Esophagus muscularis mucosa (tissue), 4 donors: Measurements from ENCODE around the gene DDX21. TPM values are rescaled to one million over a fixed set of nuclear protein-coding genes. Genes with fewer than 3 reads are reported as not detected.
A peak's percentile ranks its signal among the peaks of the same experiment; 100 is the strongest.
"Not testable (repeated sequence)": the region's sequence is repeated elsewhere in the genome, so short reads cannot be mapped to it uniquely, and the experiment has no call there.

Source experiments
- DNase-seq: peaks from one replicate; pipeline ENCODE4 v3.0.0-alpha.2; 2017; ENCODE audit errors: extremely low spot score
- H3K27ac ChIP-seq, 4 donors: fragments of 200-600 bp; sonication (generic); replicated peaks in 1 of 4; 1 replicate in 3 of 4; 2 replicates in 1 of 4; pipeline ENCODE4 v1.5.1; 2016 to 2019; ENCODE audit warnings: mild to moderate bottlenecking in 1 of 4
- H3K27me3 ChIP-seq, 4 donors: fragments of 200-600 bp; sonication (generic); one replicate each; pipeline versions ENCODE4 v1.5.1 to v1.6.0; 2016 to 2019
- H3K36me3 ChIP-seq, 4 donors: fragments of 200-600 bp; sonication (generic); one replicate each; pipeline ENCODE4 v1.5.1; 2016 to 2019
- H3K4me1 ChIP-seq, 4 donors: fragments of 200-600 bp; sonication (generic); one replicate each; pipeline ENCODE4 v1.5.1; 2016 to 2019
- H3K4me3 ChIP-seq, 4 donors: fragments of 200-600 bp; sonication (generic); 1 replicate in 2 of 4; 2 replicates in 2 of 4; pipeline ENCODE4 v1.5.1; 2016 to 2019; ENCODE audit warnings: mild to moderate bottlenecking in 4 of 4, moderate library complexity in 1 of 4
- H3K9me3 ChIP-seq, 4 donors: fragments of 200-600 bp; sonication (generic); 1 replicate in 3 of 4; 2 replicates in 1 of 4; pipeline ENCODE4 v1.5.1; 2016 to 2019
- EP300 ChIP-seq: sonication (generic); formaldehyde crosslinking; IDR thresholded peaks from one replicate; pipeline ENCODE4 v1.6.1; 2017; ENCODE audit warnings: antibody characterized with exemption
- POLR2A ChIP-seq: fragments of 450-650 bp; IDR thresholded peaks from one replicate; pipeline ENCODE4 v1.6.1; 2017; ENCODE audit warnings: antibody characterized with exemption, moderate library complexity, mild to moderate bottlenecking, low read depth
- POLR2AphosphoS5 ChIP-seq, 2 donors: sonication (generic); formaldehyde crosslinking; IDR thresholded peaks; one replicate each; pipeline ENCODE4 v1.6.1; 2017; ENCODE audit warnings: antibody characterized with exemption in 2 of 2
- WGBS: methylation state at CpG from one replicate; pipeline ENCODE4 v1.1.5; 2018; 5-methylcytosine and 5-hydroxymethylcytosine counted together
- intact Hi-C: fragments of 100-400 bp; cut with DNase I; formaldehyde crosslinking; loops from one replicate; pipeline ENCODE4 v1.15.1; 2023
- total RNA-seq, 4 donors: library from RNA; depleted of rRNA; stranded (reverse); fragments of >200 nt; gene quantifications; one replicate each; pipeline versions ENCODE4 v1.1.0 to v1.2.1, GENCODE V29; 2016
- TF ChIP-seq, protein P1 (sequence below), 3 experiments: fragments of 200-600 bp in 2 of 3; fragments of 450-650 bp in 1 of 3; sonication (generic) in 2 of 3; IDR thresholded peaks; one replicate each; pipeline ENCODE4 v1.5.1; 2017 to 2019; ENCODE audit warnings: antibody characterized with exemption in 3 of 3, mild to moderate bottlenecking in 2 of 3, moderate library complexity in 1 of 3

Gene DDX21
- total RNA-seq = 10 to 100 TPM; 26.5 to 98.9 (median 30.8) TPM

DNA sequence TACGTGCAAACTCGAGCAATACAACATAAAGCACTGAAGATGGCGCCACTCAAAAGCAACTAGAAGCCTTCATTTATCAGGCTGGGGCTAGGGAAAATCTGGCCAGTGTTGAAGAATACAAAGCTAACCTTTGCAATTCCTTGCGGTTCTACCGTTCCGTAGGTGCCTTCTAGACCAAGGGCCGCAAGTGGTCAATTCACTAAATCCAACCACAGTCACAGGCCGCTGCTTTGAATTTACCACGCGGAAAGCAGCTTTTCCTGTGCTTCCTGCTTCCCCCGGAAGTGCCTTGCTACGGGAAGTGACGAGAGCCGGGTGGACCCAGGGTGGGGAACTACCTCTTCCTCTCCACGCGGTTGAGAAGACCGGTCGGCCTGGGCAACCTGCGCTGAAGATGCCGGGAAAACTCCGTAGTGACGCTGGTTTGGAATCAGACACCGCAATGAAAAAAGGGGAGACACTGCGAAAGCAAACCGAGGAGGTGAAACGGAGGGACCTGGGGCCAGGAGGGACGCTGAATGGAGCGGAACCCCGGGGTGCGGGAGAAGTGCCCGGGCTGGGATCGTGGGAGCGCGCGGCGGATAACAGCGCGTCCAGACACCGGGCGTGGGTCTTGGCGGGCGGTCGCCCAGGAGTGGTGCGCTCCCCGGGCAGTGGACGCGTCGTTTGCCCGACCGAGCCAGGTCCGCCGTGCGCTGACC lies at the start of gene DDX21:
DDX21 (plus strand) TSS at position 339 of the 701 bp plus-strand sequence; CDS start at position 395, 56 bp downstream.
- Histone ChIP-seq H3K27ac (peak within 1 kb of the TSS; percentile 85 to 92 (median 89)), H3K9me3 (no peaks in the 10 kb centered on the region), H3K27me3 (no peaks in the 10 kb centered on the region), H3K4me3 (peak within 1 kb of the TSS; percentile 70 to 94 (median 80)), H3K4me1 (peaks cover 19 to 38% (median 32%) of the 10 kb centered on the region in 4 donors), H3K36me3 (peaks cover 7 to 27% (median 17%) of the 10 kb centered on the region in 4 donors)
- WGBS = under 1% methylated on average over 53 of the region's 53 CpGs
- intact Hi-C loops = no loop called here
- DNase-seq = peak; percentile 97
- TF ChIP-seq POLR2A = peak; percentile 64
- TF ChIP-seq, protein P1, sequence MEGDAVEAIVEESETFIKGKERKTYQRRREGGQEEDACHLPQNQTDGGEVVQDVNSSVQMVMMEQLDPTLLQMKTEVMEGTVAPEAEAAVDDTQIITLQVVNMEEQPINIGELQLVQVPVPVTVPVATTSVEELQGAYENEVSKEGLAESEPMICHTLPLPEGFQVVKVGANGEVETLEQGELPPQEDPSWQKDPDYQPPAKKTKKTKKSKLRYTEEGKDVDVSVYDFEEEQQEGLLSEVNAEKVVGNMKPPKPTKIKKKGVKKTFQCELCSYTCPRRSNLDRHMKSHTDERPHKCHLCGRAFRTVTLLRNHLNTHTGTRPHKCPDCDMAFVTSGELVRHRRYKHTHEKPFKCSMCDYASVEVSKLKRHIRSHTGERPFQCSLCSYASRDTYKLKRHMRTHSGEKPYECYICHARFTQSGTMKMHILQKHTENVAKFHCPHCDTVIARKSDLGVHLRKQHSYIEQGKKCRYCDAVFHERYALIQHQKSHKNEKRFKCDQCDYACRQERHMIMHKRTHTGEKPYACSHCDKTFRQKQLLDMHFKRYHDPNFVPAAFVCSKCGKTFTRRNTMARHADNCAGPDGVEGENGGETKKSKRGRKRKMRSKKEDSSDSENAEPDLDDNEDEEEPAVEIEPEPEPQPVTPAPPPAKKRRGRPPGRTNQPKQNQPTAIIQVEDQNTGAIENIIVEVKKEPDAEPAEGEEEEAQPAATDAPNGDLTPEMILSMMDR (IDR thresholded peaks at IDR 0.05) = peak; percentile 54 to 60 (median 57)
- peak; percentile 90 for TF ChIP-seq POLR2AphosphoS5 (IDR thresholded peaks at IDR 0.05)
- TF ChIP-seq EP300 = no peak

GRCh38 chr10:68924593-68924992 lies 31.4 kb upstream of the DDX21 start:
- TF ChIP-seq POLR2AphosphoS5 (IDR thresholded peaks at IDR 0.05) = no peak
- TF ChIP-seq POLR2A = no peak
- TF ChIP-seq EP300 = no peak
- TF ChIP-seq, protein P1 (IDR thresholded peaks at IDR 0.05) = no peak
- intact Hi-C loops = no loop called here
- peaks cover 0 to 15% (median 8%) of the 10 kb centered on the region in 4 donors for H3K4me1 ChIP-seq
- DNase-seq = no peak
- H3K27ac ChIP-seq = peak overlapping the region in 2 of 4 donors; percentile 21 to 58
- H3K27me3 ChIP-seq = no peaks in the 10 kb centered on the region
- H3K9me3 ChIP-seq = no peaks in the 10 kb centered on the region
- H3K36me3 ChIP-seq = peaks cover 13 to 53% (median 37%) of the 10 kb centered on the region in 4 donors
- H3K4me3 ChIP-seq = no peak overlapping the region

GRCh38 chr10:68925489-68925888 lies 30.5 kb upstream of the DDX21 start:
- H3K4me1 ChIP-seq = peaks cover 0 to 15% (median 8%) of the 10 kb centered on the region in 4 donors
- DNase-seq = no peak
- no peak for TF ChIP-seq EP300
- no peak overlapping the region for H3K4me3 ChIP-seq
- H3K27me3 ChIP-seq = no peaks in the 10 kb centered on the region
- no peaks in the 10 kb centered on the region for H3K9me3 ChIP-seq
- H3K27ac ChIP-seq = no peak overlapping the region
- peaks cover 6 to 53% (median 36%) of the 10 kb centered on the region in 4 donors for H3K36me3 ChIP-seq
- 93% methylated on average over 4 of the region's 4 CpGs for WGBS
- intact Hi-C loops = no loop called here

DNA sequence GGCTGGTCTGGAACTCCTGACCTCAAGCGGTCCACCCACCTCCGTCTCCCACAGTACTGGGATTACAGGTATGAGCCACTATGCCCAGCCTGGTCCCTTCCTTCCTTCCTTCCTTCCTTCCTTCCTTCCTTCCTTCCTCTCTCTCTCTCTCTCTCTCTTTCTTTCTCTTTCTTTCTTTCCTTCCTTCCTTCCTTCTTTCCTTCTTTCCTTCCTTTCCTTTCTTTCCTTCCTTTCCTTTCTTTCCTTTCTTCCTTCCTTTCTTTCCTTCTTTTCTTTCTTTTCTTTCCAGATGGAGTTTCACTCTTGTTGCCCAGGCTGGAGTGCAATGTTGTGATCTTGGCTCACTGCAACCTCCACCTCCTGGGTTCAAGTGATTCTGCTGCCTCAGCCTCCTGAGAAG lies 26.8 kb upstream of the DDX21 start:
- H3K27ac ChIP-seq, intact Hi-C loops: not testable (repeated sequence)
- 96% methylated on average over 2 of the region's 2 CpGs for WGBS

DNA sequence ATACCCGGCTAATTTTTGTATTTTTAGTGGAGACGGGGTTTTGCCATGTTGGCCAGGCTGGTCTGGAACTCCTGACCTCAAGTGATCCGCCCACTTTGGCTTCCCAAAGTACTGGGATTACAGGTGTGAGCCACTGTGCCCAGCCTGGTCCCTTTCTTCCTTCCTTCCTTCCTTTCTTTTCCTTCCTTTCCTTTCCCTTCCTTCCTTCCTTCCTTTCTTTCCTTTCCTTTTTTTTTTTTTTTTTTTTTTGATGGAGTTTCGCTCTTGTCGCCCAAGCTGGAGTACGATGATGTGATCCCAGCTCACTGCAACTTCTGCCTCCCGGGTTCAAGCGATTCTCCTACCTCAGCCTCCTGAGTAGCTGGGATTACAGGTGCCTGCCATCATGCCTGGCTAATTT lies 26.1 kb upstream of the DDX21 start:
- WGBS = 100% methylated on average over 8 of the region's 8 CpGs
- H3K4me3 ChIP-seq, H3K27me3 ChIP-seq, intact Hi-C loops, H3K27ac ChIP-seq, DNase-seq, H3K4me1 ChIP-seq, H3K9me3 ChIP-seq: not testable (repeated sequence)
- peaks cover 0 to 72% (median 46%) of the 10 kb centered on the region in 4 donors for H3K36me3 ChIP-seq

More for the DNA sequence above, 26.8 kb upstream of the DDX21 start:
- H3K9me3 ChIP-seq, DNase-seq, H3K4me1 ChIP-seq, H3K27me3 ChIP-seq, H3K4me3 ChIP-seq: not testable (repeated sequence)
- peaks cover 0 to 65% (median 42%) of the 10 kb centered on the region in 4 donors for H3K36me3 ChIP-seq

DNA sequence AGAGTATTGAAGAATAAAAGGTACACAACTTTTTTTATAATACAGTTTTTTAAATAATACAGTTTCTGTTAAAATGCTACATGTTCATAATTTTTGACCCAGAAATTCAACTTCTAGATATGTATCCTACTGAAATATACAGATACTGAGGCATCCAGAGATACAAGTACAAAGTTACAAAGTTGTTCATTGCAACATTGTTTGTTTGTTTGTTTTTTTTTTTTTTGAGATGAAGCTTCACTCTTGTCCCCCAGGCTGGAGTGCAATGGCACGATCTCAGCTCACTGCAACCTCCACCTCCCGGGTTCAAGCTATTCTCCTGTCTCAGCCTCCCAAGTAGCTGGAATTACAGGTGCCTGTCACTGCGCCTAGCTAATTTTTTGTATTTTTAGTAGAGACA lies 23.1 kb upstream of the DDX21 start:
- H3K27ac ChIP-seq, intact Hi-C loops, H3K4me1 ChIP-seq, DNase-seq, H3K9me3 ChIP-seq, H3K4me3 ChIP-seq, H3K27me3 ChIP-seq: not testable (repeated sequence)
- 93% methylated on average over 3 of the region's 3 CpGs for WGBS
- peaks cover 8 to 92% (median 67%) of the 10 kb centered on the region in 4 donors for H3K36me3 ChIP-seq

GRCh38 chr10:68934994-68935393 lies 21.0 kb upstream of the DDX21 start:
- intact Hi-C loops = no loop called here
- DNase-seq = no peak
- H3K36me3 ChIP-seq = peaks cover 16 to 94% (median 69%) of the 10 kb centered on the region in 4 donors
- peaks cover 0 to 3% (median 0%) of the 10 kb centered on the region in 4 donors for H3K4me1 ChIP-seq
- no peak overlapping the region for H3K27ac ChIP-seq
- TF ChIP-seq POLR2A (no peak), EP300 (no peak), POLR2AphosphoS5 (IDR thresholded peaks at IDR 0.05) (no peak)
- TF ChIP-seq, protein P1 (IDR thresholded peaks at IDR 0.05) = no peak
- no peaks in the 10 kb centered on the region for H3K9me3 ChIP-seq
- no peak overlapping the region for H3K4me3 ChIP-seq
- no peaks in the 10 kb centered on the region for H3K27me3 ChIP-seq
